Skeletal muscle cell (primary cell): ENCODE data around the gene ABHD17C.

Source experiments
- DNase-seq: peaks from one replicate; pipeline ENCODE4 v3.0.0-alpha.2; 2010; ENCODE audit warnings: low read depth
- H3K4me3 ChIP-seq: 2 replicates; pipeline ENCODE4 v1.5.1; 2011; ENCODE audit warnings: low read depth, mild to moderate bottlenecking, control low read depth, low read length, moderate library complexity

Gene ABHD17C

DNA sequence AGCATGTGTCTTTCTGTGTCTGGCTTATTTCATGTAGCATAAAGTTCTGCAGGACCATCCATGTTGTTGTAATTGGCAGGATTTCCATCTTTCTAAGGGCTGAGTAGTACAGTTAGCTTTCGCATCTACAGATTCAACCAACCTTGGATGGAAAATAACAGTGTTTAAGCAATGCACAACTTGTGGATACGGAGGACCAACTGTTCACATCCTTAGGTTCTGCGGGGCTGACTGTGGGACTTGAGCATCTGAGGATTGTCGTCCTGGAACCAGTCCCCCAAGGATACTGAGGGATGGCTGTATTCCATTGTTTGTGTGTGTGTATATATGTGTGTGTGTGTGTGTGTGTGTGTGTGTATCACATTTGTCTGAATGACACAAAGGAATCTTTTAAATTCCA, 27.7 kb downstream of the ABHD17C start:
- no peak for DNase-seq

DNA sequence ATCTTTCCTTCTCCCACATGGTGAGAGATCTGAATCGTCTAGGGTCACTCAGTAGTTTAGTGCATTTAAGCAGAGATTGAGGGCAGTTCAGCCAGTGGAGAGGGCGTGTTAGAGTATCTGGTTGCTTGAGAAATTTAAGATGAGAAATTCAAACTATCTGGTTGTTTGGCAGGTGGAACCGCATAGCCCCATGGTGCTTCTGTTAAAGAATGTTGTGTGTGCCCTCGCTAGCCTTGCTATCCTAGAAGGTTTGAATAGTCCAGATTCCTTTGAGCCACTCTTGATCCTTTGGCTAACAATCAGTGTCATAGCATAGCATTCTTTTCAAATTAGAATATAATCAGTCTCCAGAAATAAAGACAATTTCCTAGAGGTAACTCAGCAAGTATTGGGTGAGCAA, 32.1 kb downstream of the ABHD17C start:
- no peak for DNase-seq
- no peak overlapping the region for H3K4me3 ChIP-seq

More for the DNA sequence above, 27.7 kb downstream of the ABHD17C start:
- no peak overlapping the region for H3K4me3 ChIP-seq

DNA sequence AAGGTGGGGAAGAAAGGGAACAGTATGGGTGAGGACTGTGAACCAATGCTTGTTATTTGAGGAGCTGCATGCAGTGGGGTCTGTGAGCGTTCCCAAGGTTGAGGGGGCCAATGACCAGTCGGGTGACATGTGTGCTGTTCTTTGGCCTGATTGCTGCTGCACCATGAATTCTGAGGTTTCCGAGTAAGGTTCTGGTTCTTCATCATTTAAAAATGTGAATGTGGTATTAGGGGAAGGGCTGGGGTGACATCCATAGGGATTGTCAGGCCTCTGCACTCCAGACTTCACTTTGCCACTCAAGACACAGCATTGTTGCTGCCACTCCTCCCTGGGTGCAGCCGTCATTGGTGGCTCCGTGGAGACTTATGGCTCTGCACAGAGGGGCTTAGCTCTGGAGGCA, 32.5 kb downstream of the ABHD17C start:
- DNase-seq, result no peak
- H3K4me3 ChIP-seq, result no peak overlapping the region

DNA sequence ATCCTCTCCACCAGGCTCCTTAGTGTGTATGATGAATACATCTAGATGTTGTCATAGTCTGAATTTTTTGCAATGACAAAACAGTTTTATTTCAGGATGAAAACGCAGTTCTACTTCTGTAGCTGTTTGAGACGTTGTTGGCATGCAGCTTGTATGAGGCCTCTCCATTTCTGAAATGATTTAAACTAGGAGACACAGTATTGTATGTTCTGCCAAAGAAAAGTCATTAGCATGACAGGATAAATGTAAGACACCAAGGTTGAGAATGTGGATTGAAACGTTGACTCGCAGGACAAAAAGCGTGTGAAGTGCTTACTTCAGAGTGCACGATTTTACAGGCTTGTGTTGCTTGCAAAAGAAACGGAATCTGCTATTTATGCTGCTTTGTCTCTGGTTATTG, 35.3 kb downstream of the ABHD17C start:
- H3K4me3 ChIP-seq, result no peak overlapping the region
- no peak for DNase-seq

DNA sequence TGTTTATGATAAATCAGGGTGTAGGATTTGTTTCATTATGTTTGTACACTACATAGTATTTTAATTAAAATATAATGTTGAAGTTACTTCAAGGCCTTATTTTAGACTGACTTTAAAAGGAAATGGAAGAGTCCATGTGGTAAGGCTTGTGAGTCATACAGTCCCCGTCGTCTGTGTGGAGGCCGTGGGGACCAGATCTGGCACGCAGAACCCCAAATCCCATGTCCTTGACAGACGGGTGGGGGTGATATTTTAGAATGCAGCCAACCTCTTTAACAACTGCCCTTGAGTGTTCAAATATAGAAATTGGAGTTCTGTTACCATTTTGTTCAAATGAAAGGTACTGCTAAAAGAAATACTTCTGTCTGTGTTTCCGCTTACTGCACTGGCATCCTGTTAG, 35.8 kb downstream of the ABHD17C start:
- no peak for DNase-seq
- H3K4me3 ChIP-seq, result no peak overlapping the region

DNA sequence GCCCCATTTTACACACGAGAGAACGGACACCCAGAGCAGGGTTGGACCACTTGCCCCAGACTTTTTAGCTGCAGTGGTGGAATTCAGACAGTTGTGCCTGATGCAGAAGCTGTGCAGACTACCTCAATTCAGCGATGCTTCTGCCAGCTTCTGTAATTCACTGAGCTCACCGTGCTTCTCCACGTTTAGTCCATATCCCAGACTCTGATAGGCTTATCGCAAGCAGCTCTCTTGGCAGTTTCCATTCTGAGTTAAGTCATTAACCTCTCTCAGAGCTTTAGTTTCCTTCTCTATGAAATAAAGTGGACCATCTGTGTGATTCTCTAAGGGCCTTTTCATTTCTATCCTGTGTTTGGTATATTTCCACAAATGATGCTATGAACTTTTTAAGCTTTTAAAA, 37.1 kb downstream of the ABHD17C start:
- no peak overlapping the region for H3K4me3 ChIP-seq
- no peak for DNase-seq

DNA sequence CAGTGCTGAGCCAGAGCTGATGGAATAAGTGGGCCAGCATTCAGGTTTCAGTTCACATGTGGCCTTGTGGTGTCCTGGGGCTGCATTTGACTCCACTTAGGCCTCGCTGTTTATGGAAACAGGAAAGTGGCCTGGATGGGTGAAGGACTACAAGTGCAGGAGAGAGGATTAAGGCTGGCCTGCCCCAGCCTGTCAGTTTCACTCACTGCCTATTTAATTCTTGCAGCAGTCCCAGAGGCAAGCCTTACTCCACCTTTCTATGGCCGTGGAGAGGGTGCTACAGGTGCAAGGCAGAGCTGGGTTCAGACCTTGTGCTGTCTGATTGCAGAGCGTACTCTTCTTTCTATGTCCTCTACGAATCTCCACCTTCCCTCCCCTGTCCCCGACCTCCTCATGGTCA, 37.7 kb downstream of the ABHD17C start:
- no peak for DNase-seq
- no peak overlapping the region for H3K4me3 ChIP-seq

DNA sequence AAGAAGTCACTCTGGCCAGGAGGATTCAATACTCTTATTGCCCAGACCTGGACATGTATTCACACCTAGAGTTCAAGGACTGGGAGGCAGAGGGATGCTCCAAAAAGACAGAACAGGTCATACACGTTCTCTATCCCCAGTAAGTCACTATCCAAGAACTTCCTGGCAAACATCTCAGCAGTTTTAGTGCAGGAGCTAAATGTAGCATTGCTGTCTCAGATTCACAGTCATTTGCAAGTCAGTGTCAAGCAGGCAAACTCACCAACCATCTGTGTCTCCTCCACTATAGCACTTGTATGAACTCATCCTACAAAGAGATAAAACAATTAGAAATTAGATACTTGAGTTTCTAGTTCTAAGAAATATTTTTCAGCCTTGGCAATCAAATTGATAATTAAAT, 38.4 kb downstream of the ABHD17C start:
- no peak overlapping the region for H3K4me3 ChIP-seq
- no peak for DNase-seq

DNA sequence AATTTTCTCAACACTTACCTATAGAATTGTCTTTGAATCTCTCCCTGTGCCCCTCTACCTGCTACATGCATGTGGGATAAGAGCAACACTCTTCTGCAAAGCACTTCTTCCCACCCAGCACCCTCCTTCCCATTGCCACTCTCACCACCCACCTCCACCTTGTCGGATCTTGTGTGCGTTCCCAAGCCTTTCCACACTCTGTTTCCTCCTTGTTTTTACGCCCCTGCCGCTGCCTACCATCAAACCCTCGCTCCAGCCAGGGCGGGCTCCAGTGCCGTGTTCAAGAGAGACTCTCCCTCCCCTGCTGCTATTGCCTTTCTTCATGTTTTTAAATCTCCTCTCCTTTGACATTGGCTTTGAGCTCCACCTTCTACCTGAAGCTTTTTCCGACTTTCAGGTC, 40.2 kb downstream of the ABHD17C start:
- no peak for DNase-seq
- no peak overlapping the region for H3K4me3 ChIP-seq

DNA sequence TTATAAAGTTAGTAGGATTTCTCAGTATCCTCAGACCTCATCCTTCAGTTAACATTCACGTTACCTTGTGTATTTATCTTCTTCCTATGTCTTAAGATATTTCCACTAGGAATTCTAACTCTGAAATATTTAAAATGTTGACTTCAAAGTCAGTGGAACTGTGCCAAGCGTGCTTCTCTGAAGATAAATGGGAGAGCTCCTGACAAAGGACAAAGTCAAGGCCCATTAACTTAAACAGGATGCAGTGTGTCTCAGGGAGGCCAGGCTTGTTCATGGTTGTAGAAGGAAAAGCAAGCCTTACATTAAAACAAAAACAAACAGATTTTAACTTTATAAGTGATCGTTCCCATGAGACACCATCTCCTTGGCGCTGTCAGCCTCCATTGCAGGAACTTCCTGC, 41.5 kb downstream of the ABHD17C start:
- no peak for DNase-seq
- no peak overlapping the region for H3K4me3 ChIP-seq

DNA sequence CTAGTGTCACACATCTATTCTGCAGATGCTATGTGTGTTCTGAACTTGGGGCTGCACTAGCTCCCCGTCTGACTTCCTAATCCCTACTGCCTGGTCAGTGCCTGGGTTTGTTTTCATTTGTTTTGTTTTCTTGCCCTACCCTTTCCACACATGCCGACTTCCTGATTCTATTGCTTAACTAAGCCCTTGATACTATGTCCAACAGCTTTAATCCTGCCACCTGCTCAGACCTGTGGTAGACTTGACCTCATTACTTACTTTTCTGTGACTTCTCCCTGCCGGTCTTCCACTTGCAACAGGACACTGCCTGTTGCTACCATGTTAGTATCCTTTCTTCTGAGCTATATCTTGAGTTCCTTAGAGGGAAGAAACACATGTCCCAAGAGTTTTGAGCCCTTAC, 44.8 kb downstream of the ABHD17C start:
- no peak for DNase-seq
- H3K4me3 ChIP-seq, result no peak overlapping the region

DNA sequence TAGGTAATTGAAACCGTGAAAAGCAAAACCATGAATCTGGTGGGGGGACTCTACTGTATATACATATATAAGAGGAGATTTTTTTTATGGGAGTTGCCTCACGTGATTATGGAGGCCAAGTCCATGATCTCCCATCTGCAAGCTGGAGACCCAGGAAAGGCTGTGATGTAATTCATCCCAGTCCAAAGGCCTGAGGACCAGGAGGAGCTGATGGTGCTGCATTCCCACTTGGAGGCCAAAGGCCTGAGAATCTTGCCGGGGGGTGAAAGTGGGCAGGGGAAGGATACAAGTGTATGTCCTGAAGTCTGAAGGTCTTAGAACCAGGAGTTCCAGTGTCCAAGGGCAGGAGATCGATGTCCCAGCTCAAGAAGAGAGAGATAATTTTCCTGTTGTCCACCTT, 47.0 kb downstream of the ABHD17C start:
- DNase-seq, result no peak

DNA sequence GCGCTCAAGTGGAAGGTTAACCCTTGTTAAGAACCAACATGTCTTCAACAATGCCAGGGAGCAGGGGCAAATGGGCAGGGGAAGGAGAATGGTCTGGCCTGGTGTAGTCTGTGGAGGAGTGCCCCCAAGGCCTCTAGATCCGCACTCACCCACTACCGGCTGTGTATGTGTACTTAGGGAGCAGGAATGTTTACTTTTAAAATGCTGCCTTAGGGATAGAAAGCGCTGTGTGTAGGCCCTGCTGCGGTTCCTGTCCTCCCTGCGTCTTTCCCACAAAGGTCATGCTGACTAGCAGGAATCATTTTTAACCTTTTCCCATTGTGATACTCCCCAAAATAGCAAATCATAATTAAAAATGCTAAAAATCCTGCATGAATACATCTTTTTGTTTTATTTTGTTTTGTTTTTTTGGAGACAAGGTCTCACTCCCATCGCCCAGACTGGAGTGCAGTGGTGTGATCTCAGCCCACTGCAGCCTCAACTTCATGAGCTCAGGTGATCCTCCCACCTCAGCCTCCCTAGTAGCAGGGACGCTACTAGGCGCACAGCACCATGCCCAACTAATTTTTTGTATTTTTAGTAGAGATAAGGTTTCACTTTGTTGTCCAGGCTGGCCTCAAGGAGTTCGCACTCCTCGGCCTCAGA, 48.2 kb downstream of the ABHD17C start:
- DNase-seq, result no peak

More for the DNA sequence above, 47.0 kb downstream of the ABHD17C start:
- no peak overlapping the region for H3K4me3 ChIP-seq

DNA sequence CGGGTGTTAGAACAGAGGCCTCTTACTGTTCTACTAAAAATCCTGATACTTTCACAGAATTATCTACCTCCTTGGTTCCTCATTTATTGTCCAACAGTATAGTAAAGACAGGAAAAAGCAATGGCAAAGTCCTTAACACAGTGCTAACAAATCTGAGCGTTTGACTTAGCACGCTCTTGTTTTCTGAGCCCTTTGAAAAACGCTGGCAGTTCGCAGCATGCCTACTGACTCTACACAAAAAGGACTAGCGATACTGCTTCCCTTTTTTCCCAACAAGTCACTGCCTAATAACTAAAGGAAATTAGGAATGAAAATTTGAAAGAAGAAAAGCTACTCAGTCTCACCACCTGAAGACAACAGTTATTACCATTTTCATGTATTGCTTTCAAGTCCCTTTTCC, 49.3 kb downstream of the ABHD17C start:
- H3K4me3 ChIP-seq, result no peak overlapping the region
- no peak for DNase-seq

More for the DNA sequence above, 48.2 kb downstream of the ABHD17C start:
- no peak overlapping the region for H3K4me3 ChIP-seq

DNA sequence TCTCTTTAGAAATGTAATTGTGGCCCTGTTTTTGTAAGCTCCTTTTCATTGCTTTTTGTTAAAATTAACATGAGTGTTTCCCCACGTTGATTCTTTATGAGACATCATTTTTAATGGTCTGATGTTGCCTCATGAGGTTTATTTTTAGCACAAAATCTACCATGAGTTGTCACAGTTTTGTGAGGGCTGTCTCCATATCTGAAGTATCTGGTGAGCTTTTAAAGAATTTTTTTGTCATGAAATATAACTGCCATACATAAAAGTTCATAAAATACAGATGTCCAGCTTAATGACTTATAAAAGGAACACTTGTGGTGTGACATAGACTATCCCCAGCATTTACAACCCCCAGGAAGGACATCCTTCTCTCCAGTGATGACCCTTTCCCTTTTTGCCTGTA, 49.7 kb downstream of the ABHD17C start:
- no peak for DNase-seq
- no peak overlapping the region for H3K4me3 ChIP-seq

DNA sequence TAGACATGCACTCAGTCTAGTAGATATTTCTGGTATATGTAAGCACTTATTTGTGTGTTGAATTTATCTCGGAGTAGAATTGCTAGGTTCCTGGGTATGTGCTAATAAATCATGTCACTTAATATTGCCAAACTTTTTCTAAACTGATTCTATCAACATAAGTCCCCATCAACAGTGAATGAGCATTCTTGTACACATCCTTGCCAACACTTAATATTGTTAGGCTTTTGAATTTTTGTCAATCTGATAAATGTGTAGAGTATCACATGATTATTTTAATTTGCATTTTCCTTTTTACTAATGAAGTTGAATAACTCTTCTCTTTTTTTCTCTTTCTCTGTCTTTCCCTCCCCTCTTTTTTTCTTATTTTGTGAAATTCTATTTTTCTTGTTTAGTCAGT, 50.8 kb downstream of the ABHD17C start:
- no peak overlapping the region for H3K4me3 ChIP-seq
- no peak for DNase-seq

DNA sequence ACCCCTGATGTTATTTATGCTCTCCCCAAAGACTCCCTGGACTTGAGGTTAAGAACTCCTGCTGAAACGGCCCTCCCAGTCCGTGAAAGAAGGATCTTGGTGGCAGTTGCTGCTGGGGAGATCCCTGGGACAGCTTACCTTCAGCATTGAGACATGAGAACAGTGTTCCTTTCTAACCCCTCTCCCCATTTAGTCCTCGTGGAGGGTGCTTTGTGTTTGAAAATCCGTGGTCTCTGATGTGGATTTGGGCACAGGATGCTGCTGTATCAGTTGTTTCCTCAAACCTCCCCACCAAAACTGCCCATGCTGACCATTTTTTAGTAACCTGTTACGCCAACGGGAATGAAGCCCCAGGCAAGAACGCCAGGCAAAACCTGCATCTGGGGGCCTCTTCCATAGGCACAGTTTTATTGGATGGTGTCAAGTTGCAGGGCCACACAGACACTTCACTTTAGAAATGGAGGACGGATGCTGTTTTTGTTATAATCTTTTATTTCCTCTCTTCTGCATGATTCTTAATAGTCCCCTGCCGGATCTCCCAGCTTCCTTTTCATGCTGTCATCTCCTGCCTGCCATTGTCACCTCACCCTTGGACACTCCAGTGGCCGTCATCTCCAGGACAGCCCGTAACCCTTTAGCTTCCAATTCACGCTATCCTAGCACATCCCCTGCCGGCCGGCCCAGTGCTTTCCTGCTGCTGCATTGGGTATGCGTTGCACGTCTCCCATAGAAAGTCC, 52.4 kb downstream of the ABHD17C start:
- DNase-seq, result no peak
- H3K4me3 ChIP-seq, result peak overlapping the region; percentile 34

DNA sequence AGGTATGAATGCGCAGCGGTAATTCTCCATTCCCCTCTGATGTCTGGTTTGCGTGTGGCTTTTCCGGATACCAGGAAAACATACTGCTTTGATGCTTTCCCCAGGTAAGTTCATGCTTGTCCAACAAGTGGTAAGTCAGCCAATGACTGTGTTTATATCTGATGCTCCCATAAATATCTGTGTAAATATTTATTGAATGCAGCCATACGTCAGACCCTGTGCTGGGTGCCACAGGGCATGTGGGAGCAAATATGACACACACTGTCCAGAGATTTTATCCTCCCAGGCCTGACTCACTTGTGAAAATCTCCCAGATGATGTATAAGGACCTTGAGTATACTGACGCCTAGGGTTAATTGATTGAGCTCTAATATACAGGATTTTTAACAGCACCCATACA, 54.5 kb downstream of the ABHD17C start:
- H3K4me3 ChIP-seq, result no peak overlapping the region
- no peak for DNase-seq

DNA sequence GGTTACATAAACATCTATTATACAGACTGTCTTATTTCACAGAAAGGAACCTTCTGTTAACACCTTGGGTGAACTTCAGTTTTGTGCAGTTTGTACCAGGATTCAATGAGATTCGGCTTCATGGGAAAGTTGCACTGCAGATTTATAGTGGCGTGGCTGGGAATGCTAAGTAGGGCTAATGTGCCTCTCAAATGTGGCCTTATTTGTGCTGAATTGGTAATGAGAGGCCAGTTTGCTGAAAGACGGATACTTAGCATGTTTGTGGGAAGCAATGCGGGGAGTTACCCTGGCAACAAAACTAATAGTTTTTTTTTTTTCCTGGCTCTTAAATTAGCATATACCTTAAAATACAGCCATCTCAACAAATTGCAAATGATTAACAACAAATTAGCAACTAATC, 55.5 kb downstream of the ABHD17C start:
- DNase-seq, result no peak
- no peak overlapping the region for H3K4me3 ChIP-seq

DNA sequence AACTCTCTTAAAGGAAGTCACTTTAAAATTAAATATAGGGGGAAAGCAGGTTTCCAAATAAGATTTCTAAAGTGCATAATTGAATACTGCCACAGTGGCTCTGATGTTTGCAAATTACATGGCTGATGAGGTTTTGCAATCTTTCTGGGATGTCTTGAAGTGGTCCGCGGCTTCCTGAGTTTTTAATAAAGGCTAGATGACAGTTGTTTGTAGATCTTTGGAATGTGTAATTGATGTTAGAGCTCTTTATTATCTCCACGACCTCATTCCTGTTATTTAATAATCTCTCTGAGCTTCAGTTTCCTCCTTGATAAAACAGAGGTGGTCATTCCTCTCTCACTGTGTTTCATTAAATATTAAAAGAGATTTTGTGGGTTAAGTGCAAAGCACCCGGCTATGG, 57.1 kb downstream of the ABHD17C start:
- no peak overlapping the region for H3K4me3 ChIP-seq
- DNase-seq, result no peak

DNA sequence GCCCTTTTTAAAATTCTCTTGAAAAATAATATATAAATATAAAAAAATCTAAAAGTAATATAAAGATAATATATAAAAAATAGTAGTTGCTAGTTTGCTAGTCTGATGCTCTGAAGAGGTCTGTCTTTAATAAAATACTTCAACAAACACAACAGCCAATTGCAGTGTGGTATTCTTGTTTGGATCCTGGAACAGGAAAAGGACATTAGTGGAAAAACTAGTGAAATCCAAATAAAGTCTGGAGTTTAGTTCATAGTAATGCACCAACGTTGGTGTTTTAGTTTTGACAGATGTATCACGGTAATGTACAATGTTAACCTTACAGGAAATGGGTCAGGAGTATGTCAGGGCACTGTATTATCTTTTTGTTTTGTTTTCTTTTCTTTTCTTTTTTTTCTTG, 58.1 kb downstream of the ABHD17C start:
- DNase-seq, result no peak

More for the DNA sequence above, 58.1 kb downstream of the ABHD17C start:
- H3K4me3 ChIP-seq, result no peak overlapping the region
